Measurements from ENCODE around the gene LTO1. TPM values are rescaled to one million over a fixed set of nuclear protein-coding genes. Genes with fewer than 3 reads are reported as not detected.

Gene LTO1
- total RNA-seq, 1 experiment from 2014 or later, result 37.5 TPM

GRCh38 chr11:69667619-69668604 is 7.2 kb downstream of the LTO1 start:
- ATAC-seq, result no peak

GRCh38 chr11:69666752-69667536 is 8.2 kb downstream of the LTO1 start:
- H3K36me3 ChIP-seq (ENCODE audit: low read depth, low read length), result peaks cover 32% of the 10 kb centered on the region
- no peak overlapping the region for H3K4me3 ChIP-seq (ENCODE audit: low read length)
- ChIA-PET POLR2A (ENCODE audit: unreplicated experiment) (no interaction called here), CTCF (no interaction called here)
- BruUV-seq (replicated peaks), result no TSS peak
- no peak overlapping the region for H2AFZ ChIP-seq (ENCODE audit: low read length)
- H3K9me3 ChIP-seq (ENCODE audit: low read length), result no peaks in the 10 kb centered on the region
- intact Hi-C loops (cut with micrococcal nuclease), result no loop called here
- H3K4me2 ChIP-seq (ENCODE audit: low read length), result no peak overlapping the region
- no peak for TF ChIP-seq EZH2phosphoT487 (IDR thresholded peaks at IDR 0.05; ENCODE audit: borderline replicate concordance, low read length)
- H3K9me2 ChIP-seq (replicated peaks; ENCODE audit: low read length), result no peaks in the 10 kb centered on the region
- no peak overlapping the region for H3K9ac ChIP-seq (ENCODE audit: low read length)
- no peaks in the 10 kb centered on the region for H3K27me3 ChIP-seq (ENCODE audit: low read length)
- no peak overlapping the region for H3K27ac ChIP-seq (ENCODE audit: low read length)
- H3K4me1 ChIP-seq (ENCODE audit: insufficient read depth, low read length), result 0 out of 2 replicates have a peak, but pooled peaks cover 2% of the 10 kb centered on the region
- DNase-seq, result no peak
- H4K20me1 ChIP-seq (ENCODE audit: low read length), result no peaks in the 10 kb centered on the region
- H3F3A ChIP-seq (ENCODE audit: low read length, unreplicated experiment), result peaks cover 8% of the 10 kb centered on the region
- H3K79me2 ChIP-seq (ENCODE audit: low read length), result peaks cover 22% of the 10 kb centered on the region
- no peak for ATAC-seq

More at GRCh38 chr11:69667619-69668604, 7.2 kb downstream of the LTO1 start:
- DNase-seq, result no peak
- BruUV-seq (replicated peaks), result no TSS peak
- no peaks in the 10 kb centered on the region for H3K9me3 ChIP-seq (ENCODE audit: low read length)
- H3K4me2 ChIP-seq (ENCODE audit: low read length), result no peak overlapping the region
- H3K4me1 ChIP-seq (ENCODE audit: insufficient read depth, low read length), result 0 out of 2 replicates have a peak, but pooled peaks cover 2% of the 10 kb centered on the region
- intact Hi-C loops (cut with micrococcal nuclease), result no loop called here
- no peak overlapping the region for H2AFZ ChIP-seq (ENCODE audit: low read length)
- no peak overlapping the region for H3K27ac ChIP-seq (ENCODE audit: low read length)
- no peak overlapping the region for H3K9ac ChIP-seq (ENCODE audit: low read length)
- no peak overlapping the region for H3K4me3 ChIP-seq (ENCODE audit: low read length)
- no peaks in the 10 kb centered on the region for H3K9me2 ChIP-seq (replicated peaks; ENCODE audit: low read length)
- ChIA-PET POLR2A (ENCODE audit: unreplicated experiment) (no interaction called here), CTCF (no interaction called here)
- H3K27me3 ChIP-seq (ENCODE audit: low read length), result no peaks in the 10 kb centered on the region
- H4K20me1 ChIP-seq (ENCODE audit: low read length), result no peaks in the 10 kb centered on the region
- peaks cover 8% of the 10 kb centered on the region for H3F3A ChIP-seq (ENCODE audit: low read length, unreplicated experiment)
- H3K36me3 ChIP-seq (ENCODE audit: low read depth, low read length), result peaks cover 38% of the 10 kb centered on the region
- TF ChIP-seq EZH2 (IDR thresholded peaks at IDR 0.05; ENCODE audit: low read length, unreplicated experiment), result no peak
- TF ChIP-seq CTCF (conservative IDR thresholded peaks at IDR 0.05; ENCODE audit: low read depth, low read length), result no peak
- no peak for TF ChIP-seq EZH2phosphoT487 (IDR thresholded peaks at IDR 0.05; ENCODE audit: borderline replicate concordance, low read length)
- H3K79me2 ChIP-seq (ENCODE audit: low read length), result peaks cover 32% of the 10 kb centered on the region

- Histone ChIP-seq H3K79me2 (ENCODE audit: low read length) (peaks cover 15% of the 10 kb centered on the region), H2AFZ (ENCODE audit: low read length) (no peak overlapping the region), H3K4me2 (ENCODE audit: low read length) (no peak overlapping the region), H3K4me3 (ENCODE audit: low read length) (no peak overlapping the region), H3K4me1 (ENCODE audit: insufficient read depth, low read length) (0 out of 2 replicates have a peak, but pooled peaks cover 2% of the 10 kb centered on the region), H3K9ac (ENCODE audit: low read length) (no peak overlapping the region), H3K27me3 (ENCODE audit: low read length) (no peaks in the 10 kb centered on the region), H3K36me3 (ENCODE audit: low read depth, low read length) (peaks cover 25% of the 10 kb centered on the region), H3K9me3 (ENCODE audit: low read length) (no peaks in the 10 kb centered on the region), H3K9me2 (replicated peaks; ENCODE audit: low read length) (no peaks in the 10 kb centered on the region), H3F3A (ENCODE audit: low read length, unreplicated experiment) (peaks cover 3% of the 10 kb centered on the region), H4K20me1 (ENCODE audit: low read length) (no peaks in the 10 kb centered on the region), H3K27ac (ENCODE audit: low read length) (no peak overlapping the region)
- POLR2A ChIA-PET (ENCODE audit: unreplicated experiment), result no interaction called here
- intact Hi-C loops (cut with micrococcal nuclease), result no loop called here
- no peak for ATAC-seq
- CTCF ChIA-PET, result no interaction called here
- DNase-seq, result no peak
- TF ChIP-seq EZH2phosphoT487 (IDR thresholded peaks at IDR 0.05; ENCODE audit: borderline replicate concordance, low read length), result no peak
- no peak for TF ChIP-seq EZH2 (IDR thresholded peaks at IDR 0.05; ENCODE audit: low read length, unreplicated experiment)
- TF ChIP-seq CTCF (conservative IDR thresholded peaks at IDR 0.05; ENCODE audit: low read depth, low read length), result no peak
- BruUV-seq (replicated peaks), result no TSS peak
Observed at GRCh38 chr11:69666261-69666660, 8.9 kb downstream of the LTO1 start.

Data from PC-3 (cell line).